Mucosa of stomach (tissue), 1 donor: Measurements from ENCODE around the gene ADORA2A.

Experiments
- H3K27me3 ChIP-seq: one replicate; pipeline ENCODE4 v1.7.0; 2013; ENCODE audit warnings: mild to moderate bottlenecking, low read length; ENCODE audit not compliant: control insufficient read depth, insufficient read depth
- H3K36me3 ChIP-seq: one replicate; pipeline ENCODE4 v1.7.0; 2013; ENCODE audit warnings: low read length; ENCODE audit not compliant: control insufficient read depth, insufficient read depth
- H3K4me1 ChIP-seq: one replicate; pipeline ENCODE4 v1.7.0; 2013; ENCODE audit warnings: mild to moderate bottlenecking, low read length; ENCODE audit not compliant: control insufficient read depth, insufficient read depth
- H3K4me3 ChIP-seq: one replicate; pipeline ENCODE4 v1.7.0; 2013; ENCODE audit warnings: low read length
- H3K9ac ChIP-seq: one replicate; pipeline ENCODE4 v1.7.0; 2013; ENCODE audit warnings: mild to moderate bottlenecking, low read length, moderate library complexity
- H3K9me3 ChIP-seq: one replicate; pipeline ENCODE4 v1.7.0; 2013; ENCODE audit warnings: mild to moderate bottlenecking, low read length, moderate library complexity; ENCODE audit not compliant: control insufficient read depth
- donor health status: Pancreatic carcinoma.

ADORA2A gene

GRCh38 chr22:24427500-24428164, at the start of gene ADORA2A:
ADORA2A (plus strand) TSS chr22:24427599; CDS start chr22:24433405, 5,806 bp downstream.
- no peaks in the 10 kb centered on the region for H3K9me3 ChIP-seq
- H3K9ac ChIP-seq: no peak within 1 kb of the TSS
- no peak within 1 kb of the TSS for H3K4me3 ChIP-seq
- H3K36me3 ChIP-seq: no peaks in the 10 kb centered on the region
- H3K27me3 ChIP-seq: peaks cover 30% of the 10 kb centered on the region
- peaks cover 17% of the 10 kb centered on the region for H3K4me1 ChIP-seq

- H3K4me1 ChIP-seq: no peaks in the 10 kb centered on the region
- no peaks in the 10 kb centered on the region for H3K9me3 ChIP-seq
- no peak overlapping the region for H3K4me3 ChIP-seq
- no peaks in the 10 kb centered on the region for H3K27me3 ChIP-seq
- no peak overlapping the region for H3K9ac ChIP-seq
- H3K36me3 ChIP-seq: no peaks in the 10 kb centered on the region
Measured at GRCh38 chr22:24379536-24379935, 47.9 kb upstream of the ADORA2A start.

GRCh38 chr22:24380220-24380904, 47.0 kb upstream of the ADORA2A start:
- Histone ChIP-seq H3K27me3 (no peaks in the 10 kb centered on the region), H3K36me3 (no peaks in the 10 kb centered on the region)

GRCh38 chr22:24380905-24381230, 46.5 kb upstream of the ADORA2A start:
- H3K36me3 ChIP-seq: no peaks in the 10 kb centered on the region
- no peak overlapping the region for H3K4me3 ChIP-seq
- H3K27me3 ChIP-seq: no peaks in the 10 kb centered on the region
- no peak overlapping the region for H3K9ac ChIP-seq
- no peaks in the 10 kb centered on the region for H3K4me1 ChIP-seq
- H3K9me3 ChIP-seq: no peaks in the 10 kb centered on the region

More at GRCh38 chr22:24380220-24380904, 47.0 kb upstream of the ADORA2A start:
- Histone ChIP-seq H3K4me1 (no peaks in the 10 kb centered on the region), H3K4me3 (no peak overlapping the region), H3K9me3 (no peaks in the 10 kb centered on the region), H3K9ac (no peak overlapping the region)

- H3K9ac ChIP-seq: no peak overlapping the region
- H3K9me3 ChIP-seq: no peaks in the 10 kb centered on the region
- no peaks in the 10 kb centered on the region for H3K36me3 ChIP-seq
- no peaks in the 10 kb centered on the region for H3K27me3 ChIP-seq
- H3K4me3 ChIP-seq: no peak overlapping the region
- H3K4me1 ChIP-seq: no peaks in the 10 kb centered on the region
Measured at GRCh38 chr22:24383061-24383460, 44.3 kb upstream of the ADORA2A start.

GRCh38 chr22:24384131-24384530, 43.3 kb upstream of the ADORA2A start:
- Histone ChIP-seq H3K4me3 (no peak overlapping the region), H3K4me1 (no peaks in the 10 kb centered on the region), H3K9ac (no peak overlapping the region), H3K27me3 (no peaks in the 10 kb centered on the region), H3K9me3 (no peaks in the 10 kb centered on the region), H3K36me3 (no peaks in the 10 kb centered on the region)

GRCh38 chr22:24386937-24387471, 40.4 kb upstream of the ADORA2A start:
- Histone ChIP-seq H3K9me3 (no peaks in the 10 kb centered on the region), H3K9ac (no peak overlapping the region), H3K4me1 (peaks cover 8% of the 10 kb centered on the region), H3K27me3 (no peaks in the 10 kb centered on the region), H3K4me3 (no peak overlapping the region), H3K36me3 (no peaks in the 10 kb centered on the region)

- Histone ChIP-seq H3K36me3 (no peaks in the 10 kb centered on the region), H3K4me1 (peaks cover 14% of the 10 kb centered on the region)
Measured at GRCh38 chr22:24389680-24390079, 37.7 kb upstream of the ADORA2A start.

GRCh38 chr22:24390156-24390555, 37.2 kb upstream of the ADORA2A start:
- Histone ChIP-seq H3K9me3 (no peaks in the 10 kb centered on the region), H3K4me1 (peaks cover 14% of the 10 kb centered on the region), H3K36me3 (no peaks in the 10 kb centered on the region), H3K27me3 (no peaks in the 10 kb centered on the region), H3K9ac (no peak overlapping the region), H3K4me3 (no peak overlapping the region)

More at GRCh38 chr22:24389680-24390079, 37.7 kb upstream of the ADORA2A start:
- Histone ChIP-seq H3K27me3 (no peaks in the 10 kb centered on the region), H3K9ac (no peak overlapping the region), H3K4me3 (no peak overlapping the region), H3K9me3 (no peaks in the 10 kb centered on the region)

GRCh38 chr22:24390576-24390975, 36.8 kb upstream of the ADORA2A start:
- Histone ChIP-seq H3K36me3 (no peaks in the 10 kb centered on the region), H3K9ac (no peak overlapping the region), H3K27me3 (no peaks in the 10 kb centered on the region), H3K9me3 (no peaks in the 10 kb centered on the region), H3K4me1 (peaks cover 14% of the 10 kb centered on the region), H3K4me3 (no peak overlapping the region)

- no peak overlapping the region for H3K9ac ChIP-seq
- H3K27me3 ChIP-seq: no peaks in the 10 kb centered on the region
- H3K4me3 ChIP-seq: no peak overlapping the region
- H3K36me3 ChIP-seq: no peaks in the 10 kb centered on the region
- peaks cover 14% of the 10 kb centered on the region for H3K4me1 ChIP-seq
- H3K9me3 ChIP-seq: no peaks in the 10 kb centered on the region
Measured at GRCh38 chr22:24391836-24392217, 35.6 kb upstream of the ADORA2A start.

- no peak overlapping the region for H3K4me3 ChIP-seq
- no peaks in the 10 kb centered on the region for H3K9me3 ChIP-seq
- peaks cover 14% of the 10 kb centered on the region for H3K4me1 ChIP-seq
- no peaks in the 10 kb centered on the region for H3K27me3 ChIP-seq
- H3K9ac ChIP-seq: no peak overlapping the region
- no peaks in the 10 kb centered on the region for H3K36me3 ChIP-seq
Measured at GRCh38 chr22:24392218-24392931, 35.0 kb upstream of the ADORA2A start.
